Mucosa of stomach (tissue), 1 donor: ENCODE results near the gene CTDNEP1.

Experiments
- H3K27me3 ChIP-seq: one replicate; pipeline ENCODE4 v1.7.0; 2013; ENCODE audit warnings: mild to moderate bottlenecking, low read length; ENCODE audit not compliant: control insufficient read depth, insufficient read depth
- H3K36me3 ChIP-seq: one replicate; pipeline ENCODE4 v1.7.0; 2013; ENCODE audit warnings: low read length; ENCODE audit not compliant: control insufficient read depth, insufficient read depth
- H3K4me1 ChIP-seq: one replicate; pipeline ENCODE4 v1.7.0; 2013; ENCODE audit warnings: mild to moderate bottlenecking, low read length; ENCODE audit not compliant: control insufficient read depth, insufficient read depth
- H3K4me3 ChIP-seq: one replicate; pipeline ENCODE4 v1.7.0; 2013; ENCODE audit warnings: low read length
- H3K9ac ChIP-seq: one replicate; pipeline ENCODE4 v1.7.0; 2013; ENCODE audit warnings: mild to moderate bottlenecking, low read length, moderate library complexity
- H3K9me3 ChIP-seq: one replicate; pipeline ENCODE4 v1.7.0; 2013; ENCODE audit warnings: mild to moderate bottlenecking, low read length, moderate library complexity; ENCODE audit not compliant: control insufficient read depth
- donor health status: Pancreatic carcinoma.

The CTDNEP1 gene

DNA sequence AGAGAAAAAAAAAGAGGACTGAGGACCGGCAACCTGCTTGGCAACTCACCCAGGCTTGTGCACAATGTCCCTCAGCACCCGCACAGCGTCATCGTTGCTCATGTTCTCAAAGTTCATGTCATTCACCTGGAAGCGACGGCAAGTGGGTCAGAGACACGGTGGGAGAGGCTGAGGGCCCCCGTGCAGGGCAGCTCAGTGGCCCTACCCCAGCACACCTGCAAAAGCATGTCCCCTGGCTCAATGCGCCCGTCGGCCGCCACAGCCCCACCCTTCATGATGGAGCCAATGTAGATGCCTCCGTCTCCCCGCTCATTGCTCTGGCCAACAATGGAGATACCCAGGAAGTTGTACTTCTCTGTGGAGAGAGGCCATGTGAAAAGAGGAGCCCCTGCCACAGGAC, 22.6 kb downstream of the CTDNEP1 start:
- Histone ChIP-seq H3K27me3 (no peaks in the 10 kb centered on the region), H3K9me3 (no peaks in the 10 kb centered on the region), H3K36me3 (peaks cover 14% of the 10 kb centered on the region), H3K4me1 (peaks cover 10% of the 10 kb centered on the region), H3K4me3 (no peak overlapping the region), H3K9ac (no peak overlapping the region)

DNA sequence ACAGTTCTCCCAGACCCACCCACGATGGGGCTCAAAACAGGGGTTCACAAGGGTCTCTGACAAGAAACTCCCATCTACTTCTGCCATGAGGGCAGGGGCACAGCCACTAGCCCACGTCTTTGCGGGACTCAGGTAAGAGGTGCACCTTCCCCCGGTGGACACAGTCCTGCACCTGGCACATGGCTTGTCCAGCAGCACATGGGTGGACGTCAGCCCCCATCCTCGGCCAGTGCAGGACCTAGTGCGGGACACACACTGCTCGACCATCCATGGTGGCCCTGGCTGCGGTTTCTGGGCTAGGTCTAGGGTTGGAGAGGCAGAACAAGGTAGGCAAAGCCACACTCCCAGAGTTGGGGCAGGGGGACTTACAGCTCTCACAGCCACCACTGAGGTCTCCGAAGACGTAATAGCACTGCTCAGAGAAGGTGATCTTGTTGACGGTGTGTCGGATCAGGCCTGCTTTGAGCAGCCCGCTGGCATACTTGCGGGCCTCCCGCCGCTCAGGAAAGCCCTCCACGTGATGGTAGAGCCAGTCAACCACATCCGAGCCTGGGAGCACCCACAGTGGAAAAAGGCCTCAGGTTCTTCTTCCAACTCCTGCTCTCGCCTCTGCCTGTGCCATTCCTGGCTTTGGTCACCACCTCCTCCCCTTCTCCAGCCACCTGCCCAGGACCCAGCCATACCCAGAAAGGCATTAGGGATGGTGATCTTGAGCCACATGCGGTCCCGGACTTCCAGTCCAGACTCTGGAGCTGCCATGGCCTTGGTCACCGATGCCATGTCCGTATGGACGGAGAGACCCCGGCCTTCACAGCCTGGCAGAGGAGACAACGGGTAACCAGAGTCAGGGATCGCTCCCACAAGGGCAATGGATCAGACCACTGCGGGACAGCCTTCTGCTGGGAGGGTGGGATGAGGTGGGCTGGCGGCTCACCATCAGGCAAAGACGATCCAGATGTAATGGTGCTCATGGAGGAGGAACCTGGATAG, 24.5 kb downstream of the CTDNEP1 start:
- no peaks in the 10 kb centered on the region for H3K9me3 ChIP-seq
- no peaks in the 10 kb centered on the region for H3K27me3 ChIP-seq
- no peak overlapping the region for H3K4me3 ChIP-seq
- H3K4me1 ChIP-seq = peaks cover 5% of the 10 kb centered on the region
- H3K36me3 ChIP-seq = peaks cover 27% of the 10 kb centered on the region
- no peak overlapping the region for H3K9ac ChIP-seq

DNA sequence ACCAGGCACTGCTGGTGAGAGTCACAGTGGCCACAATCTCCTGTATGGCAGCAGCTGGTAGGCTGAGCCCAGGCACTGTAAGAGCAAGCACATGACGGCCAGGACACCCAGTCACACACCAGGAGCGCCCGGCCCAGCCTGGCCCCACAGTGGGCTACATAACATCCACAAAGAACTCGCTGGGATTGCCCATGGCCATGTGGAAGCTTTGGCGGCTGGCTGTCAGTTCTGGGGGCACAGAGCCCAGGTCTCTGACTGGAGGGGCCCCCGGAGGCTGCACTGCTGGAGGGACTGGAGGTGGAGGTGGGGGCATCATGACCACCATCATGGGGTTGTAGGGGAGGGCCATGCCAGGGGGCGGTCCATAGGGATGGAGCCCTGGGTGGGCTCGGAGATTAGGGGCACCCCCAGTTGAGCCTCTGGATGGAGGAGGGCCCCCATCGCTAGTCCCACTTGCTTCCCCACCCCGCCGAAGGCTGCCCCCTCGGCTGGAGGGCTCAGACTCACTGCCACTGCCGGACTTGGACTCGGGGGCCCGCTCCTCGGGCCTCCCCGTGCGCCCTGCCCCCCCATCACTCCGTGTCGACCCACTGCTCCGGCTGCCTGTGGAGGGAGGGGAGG, 25.7 kb downstream of the CTDNEP1 start:
- Histone ChIP-seq H3K36me3 (peaks cover 34% of the 10 kb centered on the region), H3K4me3 (no peak overlapping the region), H3K9me3 (no peaks in the 10 kb centered on the region), H3K27me3 (no peaks in the 10 kb centered on the region), H3K9ac (no peak overlapping the region), H3K4me1 (peaks cover 16% of the 10 kb centered on the region)

DNA sequence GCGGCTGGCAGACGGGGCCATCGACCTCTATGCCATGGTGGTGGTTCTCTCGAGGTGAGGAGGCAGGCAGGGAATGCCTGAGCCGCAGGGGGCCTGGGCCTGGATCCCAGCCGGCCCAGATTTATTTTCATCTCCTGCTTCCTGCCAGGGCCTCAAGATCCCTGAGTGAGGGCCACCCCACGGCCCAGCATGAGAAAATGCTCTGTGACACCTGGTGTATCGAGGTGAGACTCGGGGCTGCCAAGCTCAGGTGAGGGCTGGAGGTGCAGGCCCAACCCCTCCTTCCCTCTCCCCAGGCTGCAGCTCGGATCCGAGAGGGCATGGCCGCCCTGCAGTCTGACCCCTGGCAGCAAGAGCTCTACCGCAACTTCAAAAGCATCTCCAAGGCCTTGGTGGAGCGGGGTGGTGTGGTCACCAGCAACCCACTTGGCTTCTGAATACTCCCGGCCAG, 26.8 kb downstream of the CTDNEP1 start:
- H3K4me1 ChIP-seq = peaks cover 18% of the 10 kb centered on the region
- H3K36me3 ChIP-seq = peaks cover 34% of the 10 kb centered on the region
- H3K9ac ChIP-seq = no peak overlapping the region
- no peak overlapping the region for H3K4me3 ChIP-seq
- no peaks in the 10 kb centered on the region for H3K9me3 ChIP-seq
- no peaks in the 10 kb centered on the region for H3K27me3 ChIP-seq

DNA sequence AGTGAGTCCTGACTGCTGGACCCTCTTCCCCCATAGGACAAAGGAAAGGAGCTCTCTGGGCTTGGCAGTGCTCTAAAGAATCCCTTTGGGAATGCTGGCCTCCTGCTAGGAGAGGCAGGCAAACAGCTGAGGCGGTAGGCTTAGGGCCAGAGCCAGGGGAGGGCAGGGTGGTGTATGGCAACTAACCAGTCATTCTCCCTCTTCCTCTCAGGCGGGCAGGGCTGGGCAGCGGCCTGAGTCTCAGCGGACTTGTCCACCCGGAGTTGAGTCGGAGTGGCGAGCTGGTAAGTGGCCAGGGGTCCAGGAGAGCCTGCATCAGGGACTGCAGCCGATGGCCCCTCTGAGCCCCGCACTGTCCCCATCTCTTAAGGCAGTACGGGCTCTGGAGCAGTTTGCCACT, 27.4 kb downstream of the CTDNEP1 start:
- peaks cover 34% of the 10 kb centered on the region for H3K36me3 ChIP-seq
- no peak overlapping the region for H3K4me3 ChIP-seq
- no peaks in the 10 kb centered on the region for H3K27me3 ChIP-seq
- H3K4me1 ChIP-seq = peaks cover 22% of the 10 kb centered on the region
- H3K9me3 ChIP-seq = no peaks in the 10 kb centered on the region
- no peak overlapping the region for H3K9ac ChIP-seq

DNA sequence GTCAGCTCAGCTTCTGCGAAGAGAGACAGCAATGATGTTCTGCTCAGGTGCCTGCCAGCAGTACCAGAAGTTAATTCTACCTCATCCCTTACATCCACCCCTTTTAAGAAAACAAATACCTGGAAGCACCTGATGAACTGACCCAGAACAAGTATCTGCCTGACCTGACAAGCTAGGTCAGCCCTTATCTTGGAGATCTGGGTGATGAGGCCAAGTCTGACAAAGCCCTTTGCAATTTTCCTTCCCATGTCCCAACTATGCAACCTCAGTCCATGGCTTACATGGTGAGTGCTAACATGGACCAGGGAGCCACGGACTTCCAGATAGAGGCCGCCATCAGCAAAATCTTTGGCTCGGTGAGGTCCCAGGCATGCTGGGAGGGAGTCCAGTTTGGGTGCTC, 28.2 kb downstream of the CTDNEP1 start:
- Histone ChIP-seq H3K9me3 (no peaks in the 10 kb centered on the region), H3K9ac (no peak overlapping the region), H3K27me3 (no peaks in the 10 kb centered on the region), H3K36me3 (peaks cover 26% of the 10 kb centered on the region), H3K4me1 (peaks cover 25% of the 10 kb centered on the region), H3K4me3 (no peak overlapping the region)

DNA sequence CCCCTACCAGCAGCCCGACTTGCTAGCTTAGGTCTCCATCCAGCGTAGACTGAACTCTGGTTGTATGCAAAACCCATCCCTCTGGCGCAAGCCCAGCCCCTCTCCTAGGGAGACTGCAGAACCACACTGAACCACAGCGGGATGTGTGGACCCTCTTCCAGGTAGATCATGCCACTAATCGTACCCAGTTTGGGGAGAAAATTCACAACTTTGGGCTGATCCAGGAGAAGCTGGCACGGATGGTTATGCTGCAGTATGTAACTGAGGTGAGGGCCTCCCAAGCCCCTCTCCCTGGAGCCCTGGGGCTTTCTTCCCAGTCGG, 28.6 kb downstream of the CTDNEP1 start:
- Histone ChIP-seq H3K9ac (no peak overlapping the region), H3K4me3 (no peak overlapping the region), H3K9me3 (no peaks in the 10 kb centered on the region), H3K36me3 (peaks cover 24% of the 10 kb centered on the region), H3K27me3 (no peaks in the 10 kb centered on the region), H3K4me1 (peaks cover 29% of the 10 kb centered on the region)

DNA sequence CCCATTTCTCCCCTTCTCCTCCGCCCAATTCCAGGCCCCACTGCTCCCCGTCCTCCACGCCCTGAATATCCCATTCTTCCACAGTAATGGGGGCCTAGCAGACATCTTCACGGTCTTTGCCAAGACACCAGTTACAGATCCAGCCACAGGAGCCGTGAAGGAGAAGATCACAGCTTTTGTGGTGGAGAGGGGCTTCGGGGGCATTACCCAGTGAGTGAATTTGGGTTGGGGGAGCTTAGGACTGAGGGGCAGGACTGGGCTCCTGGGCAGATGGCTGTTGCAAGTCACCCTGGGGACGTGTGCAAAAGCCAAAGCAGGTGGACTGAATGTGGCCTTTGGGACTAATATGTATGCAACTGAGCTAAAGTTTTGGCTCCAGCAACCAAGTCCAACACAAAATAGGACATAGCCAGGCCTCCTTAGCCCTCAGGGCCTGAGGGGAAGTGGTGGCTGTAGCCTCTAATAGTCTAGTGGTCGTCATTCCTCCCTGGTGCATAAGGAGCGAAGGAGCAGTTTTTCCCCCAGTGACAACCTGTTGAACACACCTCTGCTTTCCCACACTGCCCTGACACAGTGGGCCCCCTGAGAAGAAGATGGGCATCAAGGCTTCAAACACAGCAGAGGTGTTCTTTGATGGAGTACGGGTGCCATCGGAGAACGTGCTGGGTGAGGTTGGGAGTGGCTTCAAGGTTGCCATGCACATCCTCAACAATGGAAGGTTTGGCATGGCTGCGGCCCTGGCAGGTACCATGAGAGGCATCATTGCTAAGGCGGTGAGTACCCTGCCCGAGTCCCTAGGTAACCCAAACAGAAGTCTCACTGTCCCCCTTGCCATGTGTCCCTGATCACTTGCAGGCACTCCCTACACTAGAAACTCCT, 29.2 kb downstream of the CTDNEP1 start:
- Histone ChIP-seq H3K9ac (no peak overlapping the region), H3K4me3 (no peak overlapping the region), H3K4me1 (peaks cover 33% of the 10 kb centered on the region), H3K9me3 (no peaks in the 10 kb centered on the region), H3K27me3 (no peaks in the 10 kb centered on the region), H3K36me3 (peaks cover 24% of the 10 kb centered on the region)

DNA sequence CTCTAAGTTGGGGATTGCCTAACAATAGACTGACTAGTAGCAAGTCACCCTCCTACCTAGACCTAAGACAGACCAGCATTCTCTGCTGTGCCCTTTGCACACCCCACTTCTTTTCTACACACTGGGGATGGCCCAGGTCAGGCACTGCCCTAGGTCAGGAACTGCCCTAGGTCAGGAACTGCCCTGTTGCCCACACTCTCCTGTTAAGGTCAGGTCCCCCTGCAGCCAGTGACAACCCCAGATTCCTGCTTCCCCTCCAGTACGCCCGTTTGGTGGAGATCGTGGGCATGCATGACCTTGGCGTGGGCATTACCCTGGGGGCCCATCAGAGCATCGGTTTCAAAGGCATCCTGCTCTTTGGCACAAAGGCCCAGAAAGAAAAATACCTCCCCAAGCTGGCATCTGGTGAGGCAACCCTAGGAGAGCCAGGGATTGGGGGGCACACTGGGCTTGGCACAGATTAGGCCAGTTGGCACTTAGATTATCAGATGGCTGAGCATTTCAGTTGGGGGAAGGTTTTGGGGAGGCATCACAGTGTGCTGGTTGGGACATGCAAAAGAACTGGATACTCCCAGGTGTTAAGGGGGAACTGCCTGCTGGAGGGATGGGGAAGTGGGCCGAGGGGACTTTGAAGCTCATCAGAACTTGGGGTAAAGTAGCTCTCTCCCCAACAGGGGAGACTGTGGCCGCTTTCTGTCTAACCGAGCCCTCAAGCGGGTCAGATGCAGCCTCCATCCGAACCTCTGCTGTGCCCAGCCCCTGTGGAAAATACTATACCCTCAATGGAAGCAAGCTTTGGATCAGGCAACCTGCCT, 30.0 kb downstream of the CTDNEP1 start:
- Histone ChIP-seq H3K27me3 (no peaks in the 10 kb centered on the region), H3K9me3 (no peaks in the 10 kb centered on the region), H3K4me3 (no peak overlapping the region), H3K9ac (peak overlapping the region; percentile 87), H3K4me1 (peaks cover 33% of the 10 kb centered on the region), H3K36me3 (peaks cover 24% of the 10 kb centered on the region)

DNA sequence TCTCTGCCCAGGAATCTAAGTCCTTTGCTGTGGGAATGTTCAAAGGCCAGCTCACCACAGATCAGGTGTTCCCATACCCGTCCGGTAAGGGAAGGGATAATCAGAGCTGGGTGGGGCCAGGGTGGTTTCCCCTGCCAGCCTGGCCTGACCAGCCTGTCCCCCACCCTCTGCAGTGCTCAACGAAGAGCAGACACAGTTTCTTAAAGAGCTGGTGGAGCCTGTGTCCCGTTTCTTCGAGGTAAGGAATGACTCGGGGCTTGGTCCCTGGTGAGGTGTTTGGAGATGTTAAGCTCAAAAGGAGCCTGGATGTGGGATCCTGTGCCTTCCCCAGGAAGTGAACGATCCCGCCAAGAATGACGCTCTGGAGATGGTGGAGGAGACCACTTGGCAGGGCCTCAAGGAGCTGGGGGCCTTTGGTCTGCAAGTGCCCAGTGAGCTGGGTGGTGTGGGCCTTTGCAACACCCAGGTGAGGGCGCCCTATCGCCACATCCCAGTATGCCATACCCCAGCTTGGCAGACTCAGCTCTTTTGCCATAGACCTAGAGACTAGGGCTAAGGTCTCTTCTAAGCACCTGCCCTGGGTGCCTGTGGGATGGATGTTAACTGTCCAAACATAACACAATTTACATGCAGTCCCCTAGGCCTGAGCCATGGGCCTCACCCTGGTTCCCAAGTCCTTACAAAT, 30.8 kb downstream of the CTDNEP1 start:
- peak overlapping the region; percentile 87 for H3K9ac ChIP-seq
- peaks cover 31% of the 10 kb centered on the region for H3K4me1 ChIP-seq
- no peaks in the 10 kb centered on the region for H3K27me3 ChIP-seq

More for the DNA sequence above, 30.8 kb downstream of the CTDNEP1 start:
- H3K4me3 ChIP-seq = peak overlapping the region; percentile 64
- no peaks in the 10 kb centered on the region for H3K9me3 ChIP-seq
- H3K36me3 ChIP-seq = peaks cover 24% of the 10 kb centered on the region
